H1 (cell line): ENCODE measurements around the gene PDE2A. TPM values are rescaled to one million over a fixed set of nuclear protein-coding genes. Genes with fewer than 3 reads are reported as not detected.

ENCODE experiments used
- CTCF ChIA-PET: fragments of 300-600 bp; sonication (Branson Sonifier 250); formaldehyde crosslinking; loops from one replicate; lab custom pipeline; 2021; ENCODE audit not compliant: partially characterized antibody; lab: Charles Lee
- POLR2A ChIA-PET: fragments of 300-600 bp; sonication (Branson Sonifier 250); formaldehyde crosslinking; loops from one replicate; lab custom pipeline; 2021; ENCODE audit warnings: inconsistent platforms; ENCODE audit not compliant: partially characterized antibody; lab: Charles Lee
- DNase-seq, 2 experiments: peaks; one replicate each; pipeline versions ENCODE4 v3.0.0 to v3.0.0-alpha.2; 2010 to 2022; ENCODE audit warnings: low spot score in 2 of 2, low read depth in 1 of 2, mixed read lengths in 1 of 2
- FAIRE-seq: peaks from 2 replicates; lab custom pipeline; 2011; peaks lifted over from hg19 to GRCh38; lab: Jason Lieb, UNC
- H2AFZ ChIP-seq: 2 replicates; pipeline ENCODE4 v1.8.1; 2012; ENCODE audit warnings: low read length, inconsistent platforms
- H2AK5ac ChIP-seq: 2 replicates; pipeline ENCODE4 v1.6.1; 2013; ENCODE audit warnings: low read depth, low read length
- H2BK120ac ChIP-seq: replicated peaks from 2 replicates; pipeline ENCODE3; 2013; ENCODE audit warnings: low read depth, low read length, inconsistent platforms
- H2BK12ac ChIP-seq: 2 replicates; pipeline ENCODE4 v1.6.1; 2013; ENCODE audit warnings: low read depth, low read length
- H2BK15ac ChIP-seq: 2 replicates; pipeline ENCODE4 v1.6.1; 2013; ENCODE audit warnings: low read length
- H2BK20ac ChIP-seq: 2 replicates; pipeline ENCODE4 v1.6.1; 2013; ENCODE audit warnings: low read length
- H2BK5ac ChIP-seq: 2 replicates; pipeline ENCODE4 v1.6.1; 2013; ENCODE audit warnings: low read depth, low read length
- H3K14ac ChIP-seq: 2 replicates; pipeline ENCODE4 v1.6.1; 2013; ENCODE audit warnings: inconsistent platforms; ENCODE audit not compliant: insufficient read length
- H3K18ac ChIP-seq: 2 replicates; pipeline ENCODE4 v1.6.1; 2013; ENCODE audit warnings: low read length; ENCODE audit errors: extremely low read depth
- H3K23ac ChIP-seq: 2 replicates; pipeline ENCODE4 v1.6.1; 2013; ENCODE audit warnings: inconsistent platforms; ENCODE audit not compliant: insufficient read length
- H3K23me2 ChIP-seq: 2 replicates; pipeline ENCODE4 v1.6.1; 2013; ENCODE audit warnings: low read depth, low read length
- H3K27ac ChIP-seq: 2 replicates; pipeline ENCODE4 v1.6.1; 2011; ENCODE audit warnings: low read depth, low read length, inconsistent platforms
- H3K27me3 ChIP-seq, 4 experiments: replicated peaks in 1 of 4; 1 replicate in 1 of 4; 2 replicates in 3 of 4; pipeline versions ENCODE4 v1.6.1 to v1.8.1; 2011 to 2013; ENCODE audit warnings: low read length in 3 of 4, mild to moderate bottlenecking in 3 of 4, inconsistent platforms in 2 of 4, mixed read lengths in 2 of 4, moderate library complexity in 1 of 4; ENCODE audit not compliant: control insufficient read depth in 3 of 4, insufficient read depth in 3 of 4; ENCODE audit errors: extremely low read depth in 1 of 4
- H3K36me3 ChIP-seq, 4 experiments: 2 replicates each; pipeline versions ENCODE4 v1.6.1 to v1.8.1; 2011 to 2013; ENCODE audit warnings: mild to moderate bottlenecking in 4 of 4, low read length in 3 of 4, moderate library complexity in 2 of 4, control low read depth in 1 of 4, inconsistent platforms in 1 of 4; ENCODE audit not compliant: insufficient read depth in 4 of 4, control insufficient read depth in 2 of 4
- H3K4ac ChIP-seq: replicated peaks from 2 replicates; pipeline ENCODE3; 2013; ENCODE audit warnings: low read length, low read depth, mixed read lengths, inconsistent platforms; ENCODE audit not compliant: insufficient read length
- H3K4me1 ChIP-seq, 4 experiments: replicated peaks in 1 of 4; 1 replicate in 1 of 4; 2 replicates in 3 of 4; pipeline versions ENCODE4 v1.6.1 to v1.8.1; 2011 to 2013; ENCODE audit warnings: low read length in 3 of 4, inconsistent platforms in 2 of 4, mixed read lengths in 1 of 4; ENCODE audit not compliant: insufficient read depth in 4 of 4, control insufficient read depth in 3 of 4
- H3K4me2 ChIP-seq, 2 experiments: 2 replicates each; pipeline versions ENCODE4 v1.6.1 to v1.8.1; 2011 to 2013; ENCODE audit warnings: low read depth in 2 of 2, low read length in 2 of 2, control low read depth in 1 of 2, inconsistent platforms in 1 of 2, mild to moderate bottlenecking in 1 of 2; ENCODE audit not compliant: insufficient read depth in 1 of 2
- H3K4me3 ChIP-seq, 4 experiments: fragments of 200-600, 300-600 bp in 1 of 4; sonication (generic), shearing (Covaris generic), sonication (Bioruptor Twin) in 1 of 4; 2 replicates each; pipeline versions ENCODE4 v1.5.1 to v1.8.1; 2011 to 2016; ENCODE audit warnings: low read length in 4 of 4, low read depth in 3 of 4, control low read depth in 2 of 4, inconsistent platforms in 2 of 4, mild to moderate bottlenecking in 2 of 4, mixed read lengths in 1 of 4, moderate library complexity in 1 of 4; ENCODE audit not compliant: insufficient read depth in 2 of 4; ENCODE audit errors: extremely low read depth in 1 of 4
- H3K56ac ChIP-seq: replicated peaks from 2 replicates; pipeline ENCODE3; 2013; ENCODE audit warnings: low read depth, mild to moderate bottlenecking, mixed read lengths, low read length, inconsistent platforms; ENCODE audit not compliant: insufficient read length
- H3K79me1 ChIP-seq: 2 replicates; pipeline ENCODE4 v1.6.1; 2013; ENCODE audit warnings: low read depth, low read length, control low read depth
- H3K79me2 ChIP-seq, 2 experiments: 2 replicates each; pipeline versions ENCODE4 v1.6.1 to v1.8.1; 2012 to 2013; ENCODE audit warnings: low read length in 2 of 2, mild to moderate bottlenecking in 2 of 2, inconsistent platforms in 1 of 2; ENCODE audit not compliant: insufficient read depth in 2 of 2, control insufficient read depth in 1 of 2
- H3K9ac ChIP-seq, 4 experiments: replicated peaks in 1 of 4; 1 replicate in 1 of 4; 2 replicates in 3 of 4; pipeline versions ENCODE4 v1.6.1 to v1.8.1; 2011 to 2013; ENCODE audit warnings: low read depth in 3 of 4, low read length in 3 of 4, control low read depth in 2 of 4, mild to moderate bottlenecking in 2 of 4, moderate library complexity in 2 of 4, inconsistent platforms in 1 of 4; ENCODE audit errors: extremely low read depth in 1 of 4
- H3K9me3 ChIP-seq, 2 experiments: 2 replicates each; pipeline versions ENCODE4 v1.6.1 to v1.8.1; 2012 to 2013; ENCODE audit warnings: mild to moderate bottlenecking in 2 of 2, moderate library complexity in 2 of 2, control low read depth in 1 of 2, inconsistent platforms in 1 of 2, low read depth in 1 of 2, low read length in 1 of 2, mixed read lengths in 1 of 2; ENCODE audit not compliant: insufficient read depth in 2 of 2
- H4K20me1 ChIP-seq, 2 experiments: replicated peaks in 1 of 2; 2 replicates each; pipeline versions ENCODE3 to v1.8.1; 2011 to 2013; ENCODE audit warnings: inconsistent platforms in 2 of 2, low read length in 2 of 2, mild to moderate bottlenecking in 1 of 2; ENCODE audit not compliant: insufficient read depth in 2 of 2, control insufficient read depth in 1 of 2
- H4K5ac ChIP-seq: 2 replicates; pipeline ENCODE4 v1.6.1; 2013; ENCODE audit warnings: low read length, low read depth, mixed read lengths, inconsistent platforms; ENCODE audit not compliant: insufficient read length
- H4K8ac ChIP-seq: 2 replicates; pipeline ENCODE4 v1.8.0; 2013; ENCODE audit warnings: mild to moderate bottlenecking, moderate library complexity, low read length, inconsistent platforms; ENCODE audit not compliant: insufficient read depth; ENCODE audit errors: extremely low read depth
- H4K91ac ChIP-seq: replicated peaks from 2 replicates; pipeline ENCODE3; 2013; ENCODE audit warnings: low read length, mixed read lengths, inconsistent platforms; ENCODE audit not compliant: insufficient read length
- MAFK ChIP-seq: IDR thresholded peaks from 2 replicates; pipeline ENCODE4 v1.6.1; 2012; ENCODE audit warnings: low read depth, mild to moderate bottlenecking, improper control_type of control experiment, low read length
- TAF7 ChIP-seq: optimal IDR thresholded peaks from 2 replicates; pipeline ENCODE3; 2011; ENCODE audit warnings: low read depth, mild to moderate bottlenecking, inconsistent platforms, low read length, moderate library complexity, borderline replicate concordance
- WGBS, 2 experiments: shearing (Covaris generic) in 1 of 2; methylation state at CpG; one replicate each; pipeline versions ENCODE4 v1.1.6 to v1.1.7; 2013 to 2015; ENCODE audit warnings: low lambda C conversion rate in 2 of 2, mixed read lengths in 2 of 2, inconsistent platforms in 1 of 2, low coverage in 1 of 2, missing lambda C conversion rate in 1 of 2; ENCODE audit not compliant: insufficient replicate concordance in 2 of 2, insufficient coverage in 1 of 2, insufficient read length in 1 of 2; ENCODE audit errors: extremely low coverage in 1 of 2, missing lambda C conversion rate in 1 of 2; 5-methylcytosine and 5-hydroxymethylcytosine counted together
- polyA plus RNA-seq, 7 experiments: library from polyadenylated mRNA; depleted of rRNA in 3 of 7; stranded (reverse) in 5 of 7; unstranded in 2 of 7; fragments of >200 nt in 5 of 7; fragments of 200-250 nt in 2 of 7; gene quantifications; 1 replicate in 5 of 7; 2 replicates in 1 of 7; 4 replicates in 1 of 7; pipeline versions ENCODE4 v1.2.1 to v1.2.3, GENCODE V29; 2011 to 2013; ENCODE audit warnings: missing spikeins in 2 of 7, mixed read lengths in 2 of 7
- total RNA-seq: library from RNA; stranded (reverse); fragmentation: NEBNext Ultra II Directional; extraction: Animal tissue kit (Norgen Biotek cat#: 25700); gene quantifications from 2 replicates; pipeline ENCODE4 v1.2.1, GENCODE V29; 2021

The PDE2A gene
- total and polyA plus RNA-seq, 2 of the 8 experiments (the other 6 are each of a cell fraction or from before 2014, with no cell fraction given): 3.4 to 7.1 TPM

DNA sequence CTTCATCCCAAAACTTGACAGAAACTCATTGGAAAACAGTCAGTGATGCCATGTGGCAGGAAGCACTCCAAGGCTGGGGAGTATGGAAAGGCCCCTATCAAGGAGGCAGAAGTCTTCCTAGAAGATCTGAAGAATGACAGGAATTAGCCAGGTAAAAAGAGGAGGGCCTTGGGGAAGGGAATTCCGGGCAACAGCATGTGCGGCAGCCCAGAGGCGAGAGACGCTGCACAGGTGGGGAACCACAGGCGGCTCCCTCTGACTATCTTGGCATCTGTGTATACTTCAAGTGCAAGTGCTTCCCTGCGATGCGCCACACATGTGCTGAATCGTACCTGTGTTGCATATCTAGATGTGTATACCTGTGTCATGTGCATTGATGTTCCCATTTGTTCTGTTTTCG lies 12.7 kb downstream of the PDE2A start:
- Histone ChIP-seq H3K36me3 (no peaks in the 10 kb centered on the region), H4K8ac (no peak overlapping the region), H3K4ac (no peak overlapping the region), H3K23ac (no peak overlapping the region), H3K56ac (no peak overlapping the region), H2BK120ac (no peak overlapping the region), H3K23me2 (no peaks in the 10 kb centered on the region), H4K5ac (no peak overlapping the region), H3K79me1 (no peaks in the 10 kb centered on the region), H3K9me3 (no peaks in the 10 kb centered on the region), H3K4me1 (peaks cover 0 to 2% (median 1%) of the 10 kb centered on the region in 4 experiments; a peak in 2 of 7 replicates), H3K18ac (no peak overlapping the region), H3K79me2 (no peaks in the 10 kb centered on the region), H3K9ac (no peak overlapping the region), H3K4me2 (no peak overlapping the region), H2AK5ac (no peak overlapping the region), H2BK5ac (no peak overlapping the region), H2AFZ (no peak overlapping the region), H2BK12ac (no peak overlapping the region), H2BK20ac (no peak overlapping the region), H3K27ac (no peak overlapping the region), H3K27me3 (no peaks in the 10 kb centered on the region), H3K4me3 (no peak overlapping the region), H4K91ac (no peak overlapping the region), H2BK15ac (no peak overlapping the region), H3K14ac (no peak overlapping the region), H4K20me1 (no peaks in the 10 kb centered on the region)
- CTCF ChIA-PET: interaction anchor here (0.7 to 39.6 kb wide), 7 partner anchors 8 to 156 kb away, joined by 3 to 552 read pairs (median 6); no protein-coding TSS in a partner anchor
- no peak for FAIRE-seq
- POLR2A ChIA-PET: no interaction called here
- no peak for DNase-seq
- 91% methylated on average over 9 of the region's 9 CpGs; no CpG with 5 or more reads in 1 of the 2 experiments for WGBS, 2 experiments
- TF ChIP-seq MAFK (no peak), TAF7 (no peak)
